ENCODE data around the gene NASP.

DNA sequence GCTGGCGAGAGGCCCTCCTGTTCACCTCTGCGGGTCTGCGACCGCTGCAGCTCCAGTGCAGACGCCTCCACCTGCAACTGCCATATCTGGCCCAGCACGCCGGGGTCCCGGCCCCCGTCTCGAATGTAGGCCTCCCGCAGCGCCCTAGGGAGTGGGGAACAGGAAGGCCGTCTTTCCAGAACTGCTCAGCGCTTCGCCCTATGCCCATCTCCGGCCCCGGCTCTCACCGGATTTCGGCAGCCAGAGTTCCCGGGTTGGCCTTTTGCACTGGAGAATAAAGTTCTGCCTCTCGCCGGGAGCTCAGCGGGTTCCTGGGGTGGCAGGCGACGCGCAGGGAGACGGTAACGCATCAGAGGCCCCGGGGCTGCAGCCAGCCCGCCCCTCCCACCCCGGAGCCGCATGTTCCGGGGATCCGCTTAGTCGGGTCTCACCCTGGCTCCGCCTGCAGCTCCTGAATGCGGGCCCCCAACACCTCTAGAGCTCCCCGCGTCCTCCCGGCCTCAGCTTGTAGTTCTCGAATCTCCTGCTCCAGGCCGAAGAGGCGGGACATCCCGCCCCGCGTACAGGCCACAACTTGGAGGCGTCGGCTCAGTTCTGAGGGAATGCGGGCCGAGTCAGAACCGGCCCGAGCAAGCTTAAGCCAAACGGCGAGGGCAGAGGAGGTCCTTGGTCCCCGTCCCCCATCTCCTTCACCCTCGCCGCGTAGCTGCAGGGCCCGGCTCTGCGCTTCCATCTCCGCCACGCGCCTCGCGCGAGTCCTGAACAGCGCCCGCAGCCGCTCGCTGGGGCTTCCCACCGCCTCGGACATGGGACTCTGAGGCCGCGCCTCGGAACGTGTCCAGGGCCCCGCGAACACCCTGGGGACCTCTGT, 38.9 kb downstream of the NASP start:
- TF ChIP-seq CTCF (IDR thresholded peaks at IDR 0.05; ENCODE audit: poor library complexity) = no peak
- no peak for TF ChIP-seq EZH2 (IDR thresholded peaks at IDR 0.05; ENCODE audit: borderline replicate concordance)
- TF ChIP-seq EZH2phosphoT487 (IDR thresholded peaks at IDR 0.05; ENCODE audit: low read depth, severe bottlenecking, unreplicated experiment) = no peak

All from hepatocyte (in vitro differentiated cells).